Measurements from ENCODE around the gene CFAP20DC.
"Not testable (repeated sequence)": the region's sequence is repeated elsewhere in the genome, so short reads cannot be mapped to it uniquely, and the experiment has no call there.

The CFAP20DC gene

DNA sequence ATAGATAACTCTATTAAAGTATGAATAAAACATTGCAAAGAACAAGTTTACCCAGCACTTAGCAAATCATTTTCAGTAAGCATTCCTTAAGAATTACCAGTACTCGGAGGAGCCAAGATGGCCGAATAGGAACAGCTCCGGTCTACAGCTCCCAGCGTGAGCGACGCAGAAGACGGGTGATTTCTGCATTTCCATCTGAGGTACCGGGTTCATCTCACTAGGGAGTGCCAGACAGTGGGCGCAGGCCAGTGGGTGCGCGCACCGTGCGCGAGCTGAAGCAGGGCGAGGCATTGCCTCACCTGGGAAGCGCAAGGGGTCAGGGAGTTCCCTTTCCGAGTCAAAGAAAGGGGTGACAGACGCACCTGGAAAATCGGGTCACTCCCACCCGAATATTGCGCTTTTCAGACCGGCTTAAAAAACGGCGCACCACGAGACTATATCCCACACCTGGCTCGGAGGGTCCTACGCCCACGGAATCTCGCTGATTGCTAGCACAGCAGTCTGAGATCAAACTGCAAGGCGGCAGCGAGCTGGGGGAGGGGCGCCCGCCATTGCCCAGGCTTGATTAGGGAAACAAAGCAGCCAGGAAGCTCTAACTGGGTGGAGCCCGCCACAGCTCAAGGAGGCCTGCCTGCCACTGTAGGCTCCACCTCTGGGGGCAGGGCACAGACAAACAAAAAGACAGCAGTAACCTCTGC, 207.6 kb downstream of the CFAP20DC start:
- H3K4me2 ChIP-seq (ENCODE audit: insufficient read depth, low read length, poor library complexity, severe bottlenecking); H3K9me3 ChIP-seq (replicated peaks in 1 of 2; ENCODE audit: control insufficient read depth in 2 of 2, insufficient read depth in 1 of 2, low read depth in 1 of 2, low read length in 2 of 2); H4K8ac ChIP-seq (ENCODE audit: low read depth, low read length); H3K36me3 ChIP-seq (replicated peaks in 1 of 2; ENCODE audit: control insufficient read depth in 2 of 2, insufficient read depth in 2 of 2, low read length in 2 of 2); H3K23ac ChIP-seq (ENCODE audit: low read depth, low read length, poor library complexity); H3K27ac ChIP-seq (replicated peaks; ENCODE audit: low read length); H4K91ac ChIP-seq (ENCODE audit: low read depth, low read length, poor library complexity); H3K4me1 ChIP-seq (ENCODE audit: control insufficient read depth in 2 of 2, insufficient read depth in 1 of 2, low read depth in 1 of 2, low read length in 2 of 2); H3K4ac ChIP-seq (ENCODE audit: low read length); H3K27me3 ChIP-seq (ENCODE audit: control insufficient read depth in 3 of 3, insufficient read depth in 3 of 3, low read depth in 1 of 3, low read length in 3 of 3); H3K14ac ChIP-seq (ENCODE audit: low read length); H2BK12ac ChIP-seq (ENCODE audit: low read length); H2BK120ac ChIP-seq (ENCODE audit: low read depth, low read length); H2BK15ac ChIP-seq (ENCODE audit: low read length); H3K18ac ChIP-seq (ENCODE audit: low read length); H3K79me1 ChIP-seq (ENCODE audit: low read depth, low read length); H2AK5ac ChIP-seq (ENCODE audit: low read depth, low read length); DNase-seq (ENCODE audit: low spot score); H3K9ac ChIP-seq (ENCODE audit: low read depth, low read length, poor library complexity); H2BK5ac ChIP-seq (ENCODE audit: low read length): not testable (repeated sequence)
- peak overlapping the region; percentile 53 for H2AFZ ChIP-seq (ENCODE audit: low read length)
- peak overlapping the region in 1 of 2 donors; percentile 39 for H3K4me3 ChIP-seq (ENCODE audit: low read length in 2 of 2)
- no CpG with 5 or more reads among the region's 34 CpGs for WGBS, 2 donors (ENCODE audit: extremely low coverage in 2 of 2, insufficient read length in 2 of 2, insufficient replicate concordance in 1 of 2)

DNA sequence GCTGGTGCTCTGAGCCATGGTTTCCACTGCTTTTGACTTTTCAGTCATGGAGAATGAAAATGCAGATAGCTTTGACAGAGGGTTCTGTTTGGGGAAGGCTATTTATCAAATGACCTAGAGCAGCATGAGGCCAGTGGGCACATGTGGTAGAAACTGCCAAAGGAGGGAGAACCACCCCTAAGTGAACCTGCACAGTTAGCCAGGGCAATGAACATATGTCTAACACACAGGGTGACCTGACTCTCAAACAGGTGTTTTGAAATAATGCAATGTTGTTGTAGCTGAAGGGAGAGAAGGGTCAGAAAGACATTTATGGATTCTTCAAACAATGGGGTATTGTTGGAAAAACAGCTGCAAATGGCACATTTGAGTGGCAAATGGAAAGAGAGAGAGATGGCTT, 208.9 kb downstream of the CFAP20DC start:
- H3K4ac ChIP-seq (ENCODE audit: low read length), result no peak overlapping the region
- H4K8ac ChIP-seq (ENCODE audit: low read depth, low read length), result no peak overlapping the region
- no peak overlapping the region for H4K91ac ChIP-seq (ENCODE audit: low read depth, low read length, poor library complexity)
- no peaks in the 10 kb centered on the region for H3K27me3 ChIP-seq (ENCODE audit: control insufficient read depth in 3 of 3, insufficient read depth in 3 of 3, low read depth in 1 of 3, low read length in 3 of 3)
- H3K36me3 ChIP-seq (replicated peaks in 1 of 2; ENCODE audit: control insufficient read depth in 2 of 2, insufficient read depth in 2 of 2, low read length in 2 of 2), result no peaks in the 10 kb centered on the region
- no peak overlapping the region for H2AFZ ChIP-seq (ENCODE audit: low read length)
- no peak overlapping the region for H2BK5ac ChIP-seq (ENCODE audit: low read length)
- no peaks in the 10 kb centered on the region for H3K9me3 ChIP-seq (replicated peaks in 1 of 2; ENCODE audit: control insufficient read depth in 2 of 2, insufficient read depth in 1 of 2, low read depth in 1 of 2, low read length in 2 of 2)
- H3K4me3 ChIP-seq (ENCODE audit: low read length in 2 of 2), result no peak overlapping the region
- no peak overlapping the region for H3K14ac ChIP-seq (ENCODE audit: low read length)
- H3K23ac ChIP-seq (ENCODE audit: low read depth, low read length, poor library complexity), result no peak overlapping the region
- H3K4me1 ChIP-seq (ENCODE audit: control insufficient read depth in 2 of 2, insufficient read depth in 1 of 2, low read depth in 1 of 2, low read length in 2 of 2), result no peaks in the 10 kb centered on the region
- no peak overlapping the region for H3K4me2 ChIP-seq (ENCODE audit: insufficient read depth, low read length, poor library complexity, severe bottlenecking)
- H3K18ac ChIP-seq (ENCODE audit: low read length), result no peak overlapping the region
- H2AK5ac ChIP-seq (ENCODE audit: low read depth, low read length), result no peak overlapping the region
- H3K79me1 ChIP-seq (ENCODE audit: low read depth, low read length), result no peaks in the 10 kb centered on the region
- H2BK120ac ChIP-seq (ENCODE audit: low read depth, low read length), result no peak overlapping the region
- DNase-seq (ENCODE audit: low spot score), result no peak
- no peak overlapping the region for H3K27ac ChIP-seq (replicated peaks; ENCODE audit: low read length)
- H3K9ac ChIP-seq (ENCODE audit: low read depth, low read length, poor library complexity), result no peak overlapping the region
- H2BK15ac ChIP-seq (ENCODE audit: low read length), result no peak overlapping the region
- no peak overlapping the region for H2BK12ac ChIP-seq (ENCODE audit: low read length)

GRCh38 chr3:58839964-58840363, 209.9 kb downstream of the CFAP20DC start:
- no peak overlapping the region for H3K4ac ChIP-seq (ENCODE audit: low read length)
- H3K79me1 ChIP-seq (ENCODE audit: low read depth, low read length), result no peaks in the 10 kb centered on the region
- H3K14ac ChIP-seq (ENCODE audit: low read length), result no peak overlapping the region
- H3K4me3 ChIP-seq (ENCODE audit: low read length in 2 of 2), result no peak overlapping the region
- H3K23ac ChIP-seq (ENCODE audit: low read depth, low read length, poor library complexity), result no peak overlapping the region
- no peak overlapping the region for H4K8ac ChIP-seq (ENCODE audit: low read depth, low read length)
- H3K36me3 ChIP-seq (replicated peaks in 1 of 2; ENCODE audit: control insufficient read depth in 2 of 2, insufficient read depth in 2 of 2, low read length in 2 of 2), result no peaks in the 10 kb centered on the region
- no peaks in the 10 kb centered on the region for H3K4me1 ChIP-seq (ENCODE audit: control insufficient read depth in 2 of 2, insufficient read depth in 1 of 2, low read depth in 1 of 2, low read length in 2 of 2)
- H3K27ac ChIP-seq (replicated peaks; ENCODE audit: low read length), result no peak overlapping the region
- no CpG with 5 or more reads among the region's 1 CpG for WGBS, 2 donors (ENCODE audit: extremely low coverage in 2 of 2, insufficient read length in 2 of 2, insufficient replicate concordance in 1 of 2)
- no peak for DNase-seq (ENCODE audit: low spot score)
- H2AFZ ChIP-seq (ENCODE audit: low read length), result no peak overlapping the region
- H3K27me3 ChIP-seq (ENCODE audit: control insufficient read depth in 3 of 3, insufficient read depth in 3 of 3, low read depth in 1 of 3, low read length in 3 of 3), result no peaks in the 10 kb centered on the region
- no peak overlapping the region for H4K91ac ChIP-seq (ENCODE audit: low read depth, low read length, poor library complexity)
- no peak overlapping the region for H2BK5ac ChIP-seq (ENCODE audit: low read length)
- no peak overlapping the region for H2AK5ac ChIP-seq (ENCODE audit: low read depth, low read length)
- H3K4me2 ChIP-seq (ENCODE audit: insufficient read depth, low read length, poor library complexity, severe bottlenecking), result no peak overlapping the region
- no peak overlapping the region for H3K9ac ChIP-seq (ENCODE audit: low read depth, low read length, poor library complexity)
- no peaks in the 10 kb centered on the region for H3K9me3 ChIP-seq (replicated peaks in 1 of 2; ENCODE audit: control insufficient read depth in 2 of 2, insufficient read depth in 1 of 2, low read depth in 1 of 2, low read length in 2 of 2)
- no peak overlapping the region for H2BK120ac ChIP-seq (ENCODE audit: low read depth, low read length)
- H2BK12ac ChIP-seq (ENCODE audit: low read length), result no peak overlapping the region
- no peak overlapping the region for H2BK15ac ChIP-seq (ENCODE audit: low read length)
- no peak overlapping the region for H3K18ac ChIP-seq (ENCODE audit: low read length)

- Histone ChIP-seq H3K14ac (ENCODE audit: low read length) (no peak overlapping the region), H3K4me2 (ENCODE audit: insufficient read depth, low read length, poor library complexity, severe bottlenecking) (no peak overlapping the region), H4K8ac (ENCODE audit: low read depth, low read length) (no peak overlapping the region), H3K9me3 (replicated peaks in 1 of 2; ENCODE audit: control insufficient read depth in 2 of 2, insufficient read depth in 1 of 2, low read depth in 1 of 2, low read length in 2 of 2) (no peaks in the 10 kb centered on the region), H3K18ac (ENCODE audit: low read length) (no peak overlapping the region), H2BK12ac (ENCODE audit: low read length) (no peak overlapping the region), H3K4me3 (ENCODE audit: low read length in 2 of 2) (no peak overlapping the region), H3K4ac (ENCODE audit: low read length) (no peak overlapping the region), H3K79me1 (ENCODE audit: low read depth, low read length) (no peaks in the 10 kb centered on the region), H3K36me3 (replicated peaks in 1 of 2; ENCODE audit: control insufficient read depth in 2 of 2, insufficient read depth in 2 of 2, low read length in 2 of 2) (no peaks in the 10 kb centered on the region), H4K91ac (ENCODE audit: low read depth, low read length, poor library complexity) (no peak overlapping the region), H2BK5ac (ENCODE audit: low read length) (no peak overlapping the region), H3K9ac (ENCODE audit: low read depth, low read length, poor library complexity) (no peak overlapping the region), H2AFZ (ENCODE audit: low read length) (no peak overlapping the region), H3K4me1 (ENCODE audit: control insufficient read depth in 2 of 2, insufficient read depth in 1 of 2, low read depth in 1 of 2, low read length in 2 of 2) (no peaks in the 10 kb centered on the region), H2BK15ac (ENCODE audit: low read length) (no peak overlapping the region), H2BK120ac (ENCODE audit: low read depth, low read length) (no peak overlapping the region), H3K27ac (replicated peaks; ENCODE audit: low read length) (no peak overlapping the region), H2AK5ac (ENCODE audit: low read depth, low read length) (no peak overlapping the region), H3K27me3 (ENCODE audit: control insufficient read depth in 3 of 3, insufficient read depth in 3 of 3, low read depth in 1 of 3, low read length in 3 of 3) (no peaks in the 10 kb centered on the region), H3K23ac (ENCODE audit: low read depth, low read length, poor library complexity) (no peak overlapping the region)
- DNase-seq (ENCODE audit: low spot score), result no peak
Measured at GRCh38 chr3:58839187-58839586, 210.6 kb downstream of the CFAP20DC start.

Measured in neuronal stem cell (in vitro differentiated cells).